Osteocyte (in vitro differentiated cells): Measurements from ENCODE around the gene C1RL. TPM values are rescaled to one million over a fixed set of nuclear protein-coding genes. Genes with fewer than 3 reads are reported as not detected.
"Not testable (repeated sequence)": the region's sequence is repeated elsewhere in the genome, so short reads cannot be mapped to it uniquely, and the experiment has no call there.

Experiments
- DNase-seq: peaks from one replicate; pipeline ENCODE4 v3.0.0; 2021; ENCODE audit warnings: mixed read lengths; ENCODE audit not compliant: unreplicated experiment; ENCODE audit errors: extremely low spot score
- H3K27ac Mint-ChIP-seq: one replicate; pipeline ENCODE4 v1.8.0; 2021; ENCODE audit warnings: mild to moderate bottlenecking, mixed read lengths; ENCODE audit not compliant: unreplicated experiment
- H3K27me3 Mint-ChIP-seq: one replicate; pipeline ENCODE4 v1.8.0; 2021; ENCODE audit warnings: mixed read lengths; ENCODE audit not compliant: unreplicated experiment
- H3K36me3 Mint-ChIP-seq: one replicate; pipeline ENCODE4 v1.8.0; 2021; ENCODE audit warnings: mixed read lengths; ENCODE audit not compliant: unreplicated experiment
- H3K4me1 Mint-ChIP-seq: one replicate; pipeline ENCODE4 v1.8.0; 2021; ENCODE audit warnings: mixed read lengths; ENCODE audit not compliant: unreplicated experiment
- H3K4me3 Mint-ChIP-seq: one replicate; pipeline ENCODE4 v1.8.0; 2021; ENCODE audit warnings: mild to moderate bottlenecking, moderate library complexity, mixed read lengths; ENCODE audit not compliant: unreplicated experiment
- H3K9me3 Mint-ChIP-seq: one replicate; pipeline ENCODE4 v1.8.0; 2021; ENCODE audit warnings: mixed read lengths; ENCODE audit not compliant: unreplicated experiment
- CTCF ChIP-seq: fragments of 200-600 bp; sonication (generic); IDR thresholded peaks from 2 replicates; pipeline ENCODE4 v1.5.0; 2021; ENCODE audit warnings: antibody characterized with exemption, mild to moderate bottlenecking, moderate library complexity
- total RNA-seq: library from RNA; stranded (reverse); gene quantifications from 2 replicates; pipeline ENCODE4 v1.2.1, GENCODE V29; 2021

Gene C1RL
- total RNA-seq, 1 donor from 2014 or later = 22.3 TPM

DNA sequence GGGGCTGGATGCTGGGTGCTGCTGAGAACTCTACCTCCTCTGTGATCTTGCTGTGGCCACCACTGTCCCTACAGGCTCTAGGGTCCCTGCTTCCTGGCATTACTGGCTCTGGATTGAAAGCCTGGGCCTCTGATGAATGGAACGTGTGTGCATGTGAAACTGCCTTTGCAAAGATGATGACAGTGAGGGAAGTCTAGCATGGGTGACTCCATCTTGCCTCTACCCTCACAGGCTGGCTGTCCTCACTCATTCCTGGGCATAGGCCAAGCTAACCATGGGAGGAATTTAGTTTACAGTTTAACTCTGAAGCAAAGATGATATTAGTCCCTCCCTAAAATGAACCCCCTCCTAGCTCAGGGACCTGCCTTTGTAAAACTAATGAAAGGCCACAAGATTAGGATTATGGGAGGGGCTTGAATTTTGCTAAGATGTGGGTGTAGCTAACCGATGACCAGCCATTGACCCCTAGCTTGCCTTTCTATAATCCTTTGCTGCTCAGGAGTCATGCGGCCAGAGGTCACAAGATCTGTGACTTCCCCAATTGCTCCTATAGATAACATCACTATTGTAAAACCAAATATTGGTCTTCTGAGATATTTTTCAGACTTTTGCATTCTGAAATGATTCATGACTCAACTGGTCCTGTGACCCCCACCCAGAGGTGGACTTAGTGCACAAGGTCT, 50.7 kb downstream of the C1RL start:
- Mint-ChIP-seq H3K4me1 (peaks cover 19% of the 10 kb centered on the region), H3K27me3 (peaks cover 36% of the 10 kb centered on the region), H3K9me3 (no peaks in the 10 kb centered on the region), H3K4me3 (no peak overlapping the region), H3K27ac (no peak overlapping the region), H3K36me3 (no peaks in the 10 kb centered on the region)
- TF ChIP-seq CTCF = no peak
- DNase-seq = no peak

GRCh38 chr12:7055736-7056135, 53.3 kb downstream of the C1RL start:
- Mint-ChIP-seq H3K27me3 (peaks cover 62% of the 10 kb centered on the region), H3K4me1 (peaks cover 11% of the 10 kb centered on the region)
- H3K27ac Mint-ChIP-seq, H3K9me3 Mint-ChIP-seq, DNase-seq, H3K36me3 Mint-ChIP-seq, H3K4me3 Mint-ChIP-seq: not testable (repeated sequence)

DNA sequence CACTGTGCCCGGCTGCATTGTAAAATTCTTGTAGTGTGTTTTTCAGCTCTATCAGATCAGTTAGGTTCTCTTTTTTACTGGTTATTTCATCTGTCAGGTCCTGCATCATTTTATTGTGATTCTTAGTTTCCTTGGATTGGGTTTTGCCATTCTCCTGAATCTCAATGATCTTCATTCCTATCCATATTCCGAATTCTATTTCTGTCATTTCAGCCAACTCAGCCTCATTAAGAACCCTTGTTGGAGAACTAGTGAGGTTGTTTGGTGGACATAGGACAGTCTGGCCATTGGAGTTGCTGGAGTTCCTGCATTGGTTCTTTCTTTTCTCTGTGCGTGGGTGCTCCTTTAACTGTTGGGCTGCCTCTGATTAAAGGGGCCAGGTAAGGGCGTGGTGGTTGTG, 54.1 kb downstream of the C1RL start:
- H3K9me3 Mint-ChIP-seq = no peaks in the 10 kb centered on the region
- no peak for DNase-seq
- no peak overlapping the region for H3K27ac Mint-ChIP-seq
- peaks cover 3% of the 10 kb centered on the region for H3K4me1 Mint-ChIP-seq
- no peak overlapping the region for H3K4me3 Mint-ChIP-seq
- peaks cover 67% of the 10 kb centered on the region for H3K27me3 Mint-ChIP-seq
- no peak for TF ChIP-seq CTCF
- H3K36me3 Mint-ChIP-seq = no peaks in the 10 kb centered on the region

GRCh38 chr12:7049973-7050372, 59.0 kb downstream of the C1RL start:
- DNase-seq, H3K27ac Mint-ChIP-seq, H3K36me3 Mint-ChIP-seq, H3K4me3 Mint-ChIP-seq, H3K9me3 Mint-ChIP-seq, H3K4me1 Mint-ChIP-seq: not testable (repeated sequence)
- H3K27me3 Mint-ChIP-seq = peaks cover 50% of the 10 kb centered on the region

DNA sequence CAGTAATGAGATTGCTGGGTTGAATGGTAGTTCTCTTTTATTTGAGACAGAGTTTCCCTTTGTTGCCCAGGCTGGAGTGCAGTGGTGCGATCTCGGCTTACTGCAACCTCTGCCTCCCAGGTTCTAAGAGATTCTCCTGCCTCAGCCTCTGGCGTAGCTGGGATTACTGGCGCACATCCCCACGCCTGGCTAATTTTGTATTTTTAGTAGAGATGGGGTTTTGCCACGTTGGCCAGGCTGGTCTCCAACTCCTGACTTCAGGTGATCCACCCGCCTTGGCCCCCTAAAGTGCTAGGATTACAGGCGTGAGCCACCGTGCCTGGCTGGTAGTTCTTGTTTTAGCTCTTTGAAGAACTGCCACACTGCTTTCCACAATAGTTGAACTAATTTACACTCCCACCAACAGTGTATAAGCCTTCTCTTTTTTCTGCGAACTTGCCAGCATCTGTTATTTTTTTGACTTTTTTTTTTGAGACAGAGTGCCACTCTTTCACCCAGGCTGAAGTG, 59.5 kb downstream of the C1RL start:
- not testable (repeated sequence) for H3K27ac Mint-ChIP-seq, H3K9me3 Mint-ChIP-seq, DNase-seq, H3K36me3 Mint-ChIP-seq, H3K4me3 Mint-ChIP-seq, H3K4me1 Mint-ChIP-seq
- peaks cover 47% of the 10 kb centered on the region for H3K27me3 Mint-ChIP-seq

- Mint-ChIP-seq H3K4me1 (peaks cover 6% of the 10 kb centered on the region), H3K27me3 (peaks cover 33% of the 10 kb centered on the region), H3K36me3 (no peaks in the 10 kb centered on the region), H3K4me3 (no peak overlapping the region), H3K27ac (no peak overlapping the region), H3K9me3 (no peaks in the 10 kb centered on the region)
- TF ChIP-seq CTCF = no peak
- no peak for DNase-seq
These were observed 61.7 kb downstream of the C1RL start for GRCh38 chr12:7047306-7047705.
